NB4 (cell line): ENCODE results near the gene RHOD.

Experiments used
- DNase-seq: peaks from one replicate; pipeline ENCODE4 v3.0.0; 2010; ENCODE audit warnings: low read depth
- H3K4me3 ChIP-seq: one replicate; pipeline ENCODE4 v1.5.1; 2011; ENCODE audit warnings: mild to moderate bottlenecking, low read depth, low read length, moderate library complexity
- MYC ChIP-seq: IDR thresholded peaks from 2 replicates; pipeline ENCODE4 v1.6.1; 2011; ENCODE audit warnings: low read depth, low read length
- POLR2A ChIP-seq: IDR thresholded peaks from 2 replicates; pipeline ENCODE4 v1.6.1; 2011; ENCODE audit warnings: mild to moderate bottlenecking; ENCODE audit not compliant: insufficient read length; ENCODE audit errors: extremely low read depth
- TF ChIP-seq, protein P1 (sequence below): IDR thresholded peaks from one replicate; pipeline ENCODE4 v1.5.1; 2012; ENCODE audit warnings: low read depth, low read length
- TF ChIP-seq, protein P2 (sequence below): IDR thresholded peaks from 2 replicates; pipeline ENCODE4 v1.6.1; 2011; ENCODE audit warnings: low read depth, low read length

RHOD gene

DNA sequence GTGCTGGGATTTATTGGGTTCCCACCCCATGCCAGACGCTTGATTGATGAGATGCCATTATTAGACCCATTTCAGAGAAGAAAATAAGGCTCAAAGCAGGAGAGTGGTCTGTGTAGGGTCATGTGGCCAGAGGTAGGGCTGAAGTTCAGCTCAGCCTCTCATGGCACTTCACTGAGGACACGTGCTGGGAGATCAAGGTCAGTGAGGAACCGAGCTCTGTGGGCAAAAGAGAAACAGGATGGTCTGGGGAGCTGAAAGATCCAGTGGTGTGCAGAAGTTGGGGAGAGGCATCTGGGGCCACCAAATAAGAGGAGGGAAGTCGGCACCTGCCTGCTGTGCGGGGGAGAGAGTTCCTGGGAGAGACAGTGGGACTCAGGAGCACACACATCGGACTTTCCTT, 19.6 kb downstream of the RHOD start:
- no peak overlapping the region for H3K4me3 ChIP-seq
- no peak for DNase-seq

DNA sequence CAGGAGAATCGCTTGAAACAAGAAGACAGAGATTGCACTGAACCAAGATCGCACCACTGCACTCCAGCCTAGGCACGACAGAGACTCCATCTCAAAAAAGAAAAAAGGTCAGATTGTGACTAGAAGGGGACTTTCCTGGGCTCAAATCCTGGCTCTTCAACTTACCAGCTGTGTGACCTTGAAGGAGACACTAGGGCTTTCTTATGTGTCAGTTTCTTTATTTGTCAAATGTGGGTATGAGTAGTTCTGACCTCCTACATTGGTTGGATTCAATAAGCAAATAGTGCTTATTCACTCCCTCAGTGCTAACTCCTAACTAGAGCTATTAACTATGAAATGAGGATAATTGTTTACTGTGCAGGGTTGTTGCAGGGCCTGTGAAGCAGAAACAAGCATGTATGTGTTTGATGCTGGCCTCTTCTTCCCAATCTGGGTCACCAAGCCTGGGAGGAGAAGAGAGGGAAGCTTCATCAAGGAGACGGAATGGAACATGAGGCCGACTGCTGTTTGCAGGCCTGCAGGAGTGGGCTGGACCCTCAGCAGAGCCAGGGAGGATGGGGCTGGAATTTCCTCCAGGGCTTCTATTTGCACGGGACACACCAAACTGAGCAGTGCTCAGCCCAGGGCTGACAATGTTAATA, 22.5 kb downstream of the RHOD start:
- H3K4me3 ChIP-seq, result no peak overlapping the region
- no peak for DNase-seq
- no peak for TF ChIP-seq POLR2A
- TF ChIP-seq, protein P1, sequence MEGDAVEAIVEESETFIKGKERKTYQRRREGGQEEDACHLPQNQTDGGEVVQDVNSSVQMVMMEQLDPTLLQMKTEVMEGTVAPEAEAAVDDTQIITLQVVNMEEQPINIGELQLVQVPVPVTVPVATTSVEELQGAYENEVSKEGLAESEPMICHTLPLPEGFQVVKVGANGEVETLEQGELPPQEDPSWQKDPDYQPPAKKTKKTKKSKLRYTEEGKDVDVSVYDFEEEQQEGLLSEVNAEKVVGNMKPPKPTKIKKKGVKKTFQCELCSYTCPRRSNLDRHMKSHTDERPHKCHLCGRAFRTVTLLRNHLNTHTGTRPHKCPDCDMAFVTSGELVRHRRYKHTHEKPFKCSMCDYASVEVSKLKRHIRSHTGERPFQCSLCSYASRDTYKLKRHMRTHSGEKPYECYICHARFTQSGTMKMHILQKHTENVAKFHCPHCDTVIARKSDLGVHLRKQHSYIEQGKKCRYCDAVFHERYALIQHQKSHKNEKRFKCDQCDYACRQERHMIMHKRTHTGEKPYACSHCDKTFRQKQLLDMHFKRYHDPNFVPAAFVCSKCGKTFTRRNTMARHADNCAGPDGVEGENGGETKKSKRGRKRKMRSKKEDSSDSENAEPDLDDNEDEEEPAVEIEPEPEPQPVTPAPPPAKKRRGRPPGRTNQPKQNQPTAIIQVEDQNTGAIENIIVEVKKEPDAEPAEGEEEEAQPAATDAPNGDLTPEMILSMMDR, result no peak
- TF ChIP-seq MYC, result no peak
- TF ChIP-seq, protein P2, sequence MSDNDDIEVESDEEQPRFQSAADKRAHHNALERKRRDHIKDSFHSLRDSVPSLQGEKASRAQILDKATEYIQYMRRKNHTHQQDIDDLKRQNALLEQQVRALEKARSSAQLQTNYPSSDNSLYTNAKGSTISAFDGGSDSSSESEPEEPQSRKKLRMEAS, result no peak

More for the DNA sequence above, 19.6 kb downstream of the RHOD start:
- no peak for TF ChIP-seq MYC
- TF ChIP-seq, protein P2, result no peak
- TF ChIP-seq, protein P1, result no peak

DNA sequence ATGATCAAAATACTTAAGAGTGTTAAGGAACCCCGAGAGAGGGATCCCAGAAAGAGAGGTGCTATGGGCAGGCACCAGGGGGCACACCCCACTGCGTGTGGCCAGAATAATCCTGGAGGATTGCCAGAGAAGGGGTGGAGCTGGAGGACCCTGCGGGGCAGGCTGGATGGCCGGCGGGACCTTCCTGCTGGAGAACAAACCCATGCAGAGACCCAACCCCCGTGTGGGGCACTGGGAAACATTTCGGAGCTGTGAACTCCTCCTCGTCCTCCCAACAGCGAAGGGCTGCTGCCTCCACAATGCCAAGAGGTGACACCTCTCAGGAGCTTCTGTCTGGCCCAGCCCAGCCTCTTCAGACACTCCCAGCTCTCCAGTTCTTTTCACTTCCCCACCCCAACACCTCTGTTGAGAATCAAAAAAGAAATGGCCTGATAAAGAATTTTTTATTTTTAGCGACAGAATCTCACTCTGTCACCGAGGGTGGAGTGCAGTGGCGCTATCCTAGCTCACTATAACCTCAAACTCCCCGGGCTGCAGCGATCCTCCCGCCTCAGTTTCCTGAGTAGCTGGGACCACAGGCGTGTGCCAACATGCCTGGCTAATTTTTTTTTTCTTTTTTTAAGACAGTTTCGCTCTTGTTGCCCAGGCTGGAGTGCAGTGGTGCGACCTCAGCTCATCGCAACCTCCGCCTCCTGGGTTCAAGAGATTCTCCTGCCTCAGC, 25.6 kb downstream of the RHOD start:
- no peak overlapping the region for H3K4me3 ChIP-seq
- TF ChIP-seq, protein P2, result no peak
- TF ChIP-seq POLR2A (no peak), MYC (no peak)
- TF ChIP-seq, protein P1, result peak; percentile 23
- DNase-seq, result peak; percentile 31

DNA sequence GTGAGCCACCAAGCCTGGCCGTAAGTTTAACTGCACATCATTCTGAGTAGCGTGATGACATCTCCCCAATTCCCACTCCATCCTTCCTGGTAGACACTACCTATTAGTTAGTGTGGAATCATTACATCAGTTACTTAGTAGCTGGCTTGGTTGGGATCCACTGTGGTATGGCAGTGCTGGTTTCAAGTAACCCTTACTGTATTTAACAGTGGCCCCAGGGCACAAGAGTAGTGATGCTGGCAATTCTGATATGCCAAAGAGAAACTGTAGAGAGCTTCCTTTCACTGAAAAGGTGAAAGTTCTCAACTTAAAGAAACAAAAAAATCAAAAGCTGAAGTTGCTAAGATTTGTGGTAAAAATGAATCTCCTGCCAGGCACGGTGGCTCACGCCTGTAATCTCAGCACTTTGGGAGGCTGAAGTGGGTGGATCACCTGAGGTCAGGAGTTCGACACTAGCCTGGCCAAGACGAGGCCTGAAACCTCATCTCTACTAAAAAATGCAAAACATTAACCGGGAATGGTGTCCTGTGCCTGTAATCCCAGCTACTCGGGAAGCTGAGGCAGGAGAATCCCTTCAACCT, 27.2 kb downstream of the RHOD start:
- no peak overlapping the region for H3K4me3 ChIP-seq
- TF ChIP-seq MYC, result no peak
- no peak for TF ChIP-seq POLR2A
- TF ChIP-seq, protein P2, result no peak
- TF ChIP-seq, protein P1, result no peak
- DNase-seq, result no peak

DNA sequence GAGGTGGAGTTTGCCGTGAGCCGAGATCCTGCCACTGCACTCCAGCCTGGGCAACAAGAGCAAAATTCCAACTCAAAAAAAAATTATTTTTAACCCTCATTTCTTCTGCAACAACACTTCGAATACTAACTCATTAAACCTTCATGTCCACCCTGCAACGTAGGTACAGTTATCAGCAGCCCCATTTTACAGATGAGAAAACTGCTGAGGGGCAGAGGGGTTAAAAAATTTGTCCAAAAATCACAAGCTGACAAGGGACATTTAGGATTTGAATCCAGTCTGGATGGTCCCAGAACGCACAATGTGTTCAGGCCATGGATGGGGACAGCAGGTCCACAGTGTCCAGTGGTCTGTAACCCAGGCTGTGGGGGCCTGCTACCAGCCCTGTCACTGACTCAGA, 29.0 kb downstream of the RHOD start:
- DNase-seq, result no peak
- H3K4me3 ChIP-seq, result no peak overlapping the region
- TF ChIP-seq, protein P2, result no peak

DNA sequence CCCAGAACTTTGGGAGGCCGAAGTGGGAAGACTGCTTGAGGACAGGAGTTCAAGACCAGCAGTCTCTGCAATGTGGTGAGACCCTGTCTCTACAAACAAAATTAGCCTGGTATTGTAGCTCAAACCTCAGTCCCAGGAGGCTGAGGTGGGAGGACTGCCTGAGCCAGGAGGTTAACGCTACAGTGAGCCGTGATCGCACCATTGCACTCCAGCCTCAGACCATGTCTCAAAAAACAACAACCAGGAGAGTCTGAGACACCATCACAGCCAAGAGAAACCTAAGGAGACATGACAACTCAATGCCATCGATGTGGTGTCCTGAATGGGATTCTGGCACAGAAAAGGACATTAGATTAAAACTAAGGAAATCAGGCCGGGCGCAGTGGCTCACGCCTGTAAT, 34.1 kb downstream of the RHOD start:
- TF ChIP-seq, protein P2, result no peak
- TF ChIP-seq MYC (no peak), POLR2A (no peak)
- TF ChIP-seq, protein P1, result no peak
- no peak for DNase-seq
- H3K4me3 ChIP-seq, result no peak overlapping the region
